Activated T-cell treated with anti-CD3 and anti-CD28 coated beads, Interleukin-2, amount 50 U/mL, for 4 hours (primary cell): ENCODE measurements around the gene DNAI4. TPM values are rescaled to one million over a fixed set of nuclear protein-coding genes. Genes with fewer than 3 reads are reported as not detected.

ENCODE experiments used
- ATAC-seq, 2 donors: fragments of 200-7000 bp; cut with Tn5 transposase; one replicate each; pipeline ENCODE4 v1.10.0; 2021
- DNase-seq: peaks from one replicate; pipeline ENCODE4 v3.0.0-alpha.2; 2020
- H3K27me3 Mint-ChIP-seq: one replicate; pipeline ENCODE4 v1.8.0; 2021; ENCODE audit warnings: low read depth, mixed read lengths
- H3K36me3 Mint-ChIP-seq: one replicate; pipeline ENCODE4 v1.8.0; 2022; ENCODE audit warnings: mixed read lengths; ENCODE audit not compliant: insufficient read depth
- H3K4me1 Mint-ChIP-seq: one replicate; pipeline ENCODE4 v1.8.0; 2021; ENCODE audit warnings: low read depth, mixed read lengths
- H3K4me3 Mint-ChIP-seq: one replicate; pipeline ENCODE4 v1.8.0; 2021; ENCODE audit warnings: mild to moderate bottlenecking, moderate library complexity, mixed read lengths
- H3K9me3 Mint-ChIP-seq: one replicate; pipeline ENCODE4 v1.8.0; 2021; ENCODE audit warnings: mixed read lengths
- total RNA-seq, 3 donors: library from RNA; stranded (reverse); gene quantifications; one replicate each; pipeline ENCODE4 v1.2.1, GENCODE V29; 2021

Gene DNAI4
- total RNA-seq, 3 donors from 2014 or later = 1.2 to 2.6 (median 1.3) TPM

- H3K27me3 Mint-ChIP-seq = peaks cover 2% of the 10 kb centered on the region
These were observed 146.8 kb downstream of the DNAI4 start for GRCh38 chr1:66777831-66778230.

GRCh38 chr1:66775646-66776045, 149.0 kb downstream of the DNAI4 start:
- Mint-ChIP-seq H3K9me3 (no peaks in the 10 kb centered on the region), H3K4me3 (no peak overlapping the region)

More at GRCh38 chr1:66777831-66778230, 146.8 kb downstream of the DNAI4 start:
- no peak overlapping the region for H3K4me3 Mint-ChIP-seq
- H3K36me3 Mint-ChIP-seq = no peaks in the 10 kb centered on the region
- no peaks in the 10 kb centered on the region for H3K4me1 Mint-ChIP-seq
- H3K9me3 Mint-ChIP-seq = no peaks in the 10 kb centered on the region
- ATAC-seq (no peak), DNase-seq (no peak)

GRCh38 chr1:66774438-66774837, 150.2 kb downstream of the DNAI4 start:
- Mint-ChIP-seq H3K4me3 (no peak overlapping the region), H3K27me3 (peaks cover 2% of the 10 kb centered on the region), H3K36me3 (no peaks in the 10 kb centered on the region), H3K9me3 (no peaks in the 10 kb centered on the region), H3K4me1 (peaks cover 18% of the 10 kb centered on the region)
- no peak for DNase-seq
- no peak for ATAC-seq

More at GRCh38 chr1:66775646-66776045, 149.0 kb downstream of the DNAI4 start:
- Mint-ChIP-seq H3K36me3 (no peaks in the 10 kb centered on the region), H3K4me1 (peaks cover 6% of the 10 kb centered on the region), H3K27me3 (peaks cover 2% of the 10 kb centered on the region)
- ATAC-seq (no peak), DNase-seq (no peak)

- peaks cover 28% of the 10 kb centered on the region for H3K4me1 Mint-ChIP-seq
- H3K27me3 Mint-ChIP-seq = no peaks in the 10 kb centered on the region
- H3K36me3 Mint-ChIP-seq = no peaks in the 10 kb centered on the region
- ATAC-seq (no peak), DNase-seq (no peak)
- H3K4me3 Mint-ChIP-seq = no peak overlapping the region
- H3K9me3 Mint-ChIP-seq = no peaks in the 10 kb centered on the region
These were observed 151.4 kb downstream of the DNAI4 start for GRCh38 chr1:66773227-66773626.

- peak in 1 of 2 donors; percentile 39 for ATAC-seq
- DNase-seq = no peak
- H3K36me3 Mint-ChIP-seq = no peaks in the 10 kb centered on the region
- peaks cover 28% of the 10 kb centered on the region for H3K4me1 Mint-ChIP-seq
- H3K9me3 Mint-ChIP-seq = no peaks in the 10 kb centered on the region
- peak overlapping the region; percentile 65 for H3K4me3 Mint-ChIP-seq
- no peaks in the 10 kb centered on the region for H3K27me3 Mint-ChIP-seq
These were observed 154.0 kb downstream of the DNAI4 start for GRCh38 chr1:66770694-66771093.

- H3K4me1 Mint-ChIP-seq = peaks cover 28% of the 10 kb centered on the region
- H3K9me3 Mint-ChIP-seq = no peaks in the 10 kb centered on the region
- ATAC-seq (no peak), DNase-seq (no peak)
- peak overlapping the region; percentile 65 for H3K4me3 Mint-ChIP-seq
- H3K36me3 Mint-ChIP-seq = no peaks in the 10 kb centered on the region
- no peaks in the 10 kb centered on the region for H3K27me3 Mint-ChIP-seq
These were observed 154.4 kb downstream of the DNAI4 start for GRCh38 chr1:66770240-66770639.

- H3K27me3 Mint-ChIP-seq = no peaks in the 10 kb centered on the region
- ATAC-seq (peak; percentile 59 to 69), DNase-seq (no peak)
- no peaks in the 10 kb centered on the region for H3K36me3 Mint-ChIP-seq
- no peaks in the 10 kb centered on the region for H3K9me3 Mint-ChIP-seq
- peaks cover 30% of the 10 kb centered on the region for H3K4me1 Mint-ChIP-seq
- peak overlapping the region; percentile 65 for H3K4me3 Mint-ChIP-seq
These were observed 155.0 kb downstream of the DNAI4 start for GRCh38 chr1:66769512-66770229.

- Mint-ChIP-seq H3K9me3 (no peaks in the 10 kb centered on the region), H3K4me1 (peaks cover 30% of the 10 kb centered on the region), H3K36me3 (no peaks in the 10 kb centered on the region), H3K27me3 (no peaks in the 10 kb centered on the region), H3K4me3 (peak overlapping the region; percentile 65)
- ATAC-seq (no peak), DNase-seq (no peak)
These were observed 155.7 kb downstream of the DNAI4 start for GRCh38 chr1:66768965-66769364.

GRCh38 chr1:66767626-66768025, 157.0 kb downstream of the DNAI4 start:
- ATAC-seq (no peak), DNase-seq (no peak)
- H3K4me1 Mint-ChIP-seq = peaks cover 30% of the 10 kb centered on the region
- no peaks in the 10 kb centered on the region for H3K27me3 Mint-ChIP-seq
- H3K4me3 Mint-ChIP-seq = no peak overlapping the region
- no peaks in the 10 kb centered on the region for H3K9me3 Mint-ChIP-seq
- H3K36me3 Mint-ChIP-seq = no peaks in the 10 kb centered on the region

GRCh38 chr1:66764994-66765578, 159.6 kb downstream of the DNAI4 start:
- DNase-seq = peak; percentile 44
- no peaks in the 10 kb centered on the region for H3K9me3 Mint-ChIP-seq
- H3K4me3 Mint-ChIP-seq = no peak overlapping the region
- ATAC-seq = peak; percentile 53 to 62
- no peaks in the 10 kb centered on the region for H3K27me3 Mint-ChIP-seq
- no peaks in the 10 kb centered on the region for H3K36me3 Mint-ChIP-seq
- H3K4me1 Mint-ChIP-seq = peaks cover 18% of the 10 kb centered on the region

Other genes starting within 250 kb of the DNAI4 start
- gene DYNLT5, start 172.4 kb downstream of the DNAI4 start, total RNA-seq = not detected
- not detected for gene INSL5, start 123.6 kb downstream of the DNAI4 start, total RNA-seq
- gene MIER1, start 134 bp upstream of the DNAI4 start, total RNA-seq = 10 to 100 TPM; 60.5 to 70.1 (median 64.2) TPM
- gene SLC35D1, start 129.3 kb upstream of the DNAI4 start, total RNA-seq = 10 to 100 TPM; 17.3 to 24.5 (median 21.9) TPM
- under 1 TPM in 2 of 3 donors, not detected in 1; 0.11 to 0.25 TPM for gene C1orf141, start 210.1 kb upstream of the DNAI4 start, total RNA-seq
- 10 to 100 TPM in 1 of 3 donors, 1 to 10 TPM in 2; 7.5 to 14.4 (median 8.6) TPM for gene IL23R, start 241.6 kb upstream of the DNAI4 start, total RNA-seq